ENCODE data around the gene GFRA1. TPM values are rescaled to one million over a fixed set of nuclear protein-coding genes. Genes with fewer than 3 reads are reported as not detected.

The GFRA1 gene
- total and polyA plus RNA-seq, 2 of the 4 experiments (the other 2 are of a cell fraction), result 9.1 to 9.3 TPM

GRCh38 chr10:116237970-116238369 lies 35.0 kb downstream of the GFRA1 start:
- Histone ChIP-seq H3K18ac (ENCODE audit: low read depth, low read length) (no peak overlapping the region), H4K20me1 (ENCODE audit: insufficient read depth, low read length) (no peaks in the 10 kb centered on the region), H4K8ac (ENCODE audit: low read depth in 2 of 2, low read length in 2 of 2) (no peak overlapping the region), H3K4me1 (ENCODE audit: control insufficient read depth, insufficient read depth, low read length) (no peaks in the 10 kb centered on the region), H4K5ac (ENCODE audit: low read depth, low read length) (no peak overlapping the region), H3K27me3 (ENCODE audit: control insufficient read depth, insufficient read depth, low read length) (no peaks in the 10 kb centered on the region), H2BK120ac (ENCODE audit: low read depth, low read length) (no peak overlapping the region), H3K36me3 (ENCODE audit: control insufficient read depth, insufficient read depth, low read length) (no peaks in the 10 kb centered on the region), H3K9me1 (ENCODE audit: insufficient read depth, low read length) (no peaks in the 10 kb centered on the region), H3K9ac (ENCODE audit: low read depth, low read length) (no peak overlapping the region), H2BK20ac (ENCODE audit: low read depth, low read length) (no peak overlapping the region), H3K27ac (ENCODE audit: insufficient read depth, low read length) (no peak overlapping the region), H2AFZ (replicated peaks; ENCODE audit: low read length, poor library complexity) (no peak overlapping the region), H2BK5ac (ENCODE audit: low read depth, low read length, poor library complexity, severe bottlenecking) (no peak overlapping the region), H3K9me3 (ENCODE audit: control insufficient read depth, insufficient read depth, low read length) (no peaks in the 10 kb centered on the region), H3K79me1 (ENCODE audit: low read depth in 1 of 2, low read length in 2 of 2) (no peaks in the 10 kb centered on the region), H2AK5ac (ENCODE audit: low read depth, low read length) (no peak overlapping the region), H3K23ac (ENCODE audit: low read depth, low read length) (no peak overlapping the region), H2AK9ac (replicated peaks; ENCODE audit: low read depth, low read length, poor library complexity) (no peak overlapping the region), H3K4me2 (ENCODE audit: low read depth, low read length) (no peak overlapping the region), H3K4me3 (ENCODE audit: insufficient read depth, low read depth, low read length) (no peak overlapping the region), H3K4ac (ENCODE audit: low read depth, low read length) (no peak overlapping the region), H3K14ac (replicated peaks; ENCODE audit: low read depth, low read length) (no peak overlapping the region), H3K56ac (ENCODE audit: extremely low read depth, insufficient read depth, low read length) (no peak overlapping the region), H2BK15ac (ENCODE audit: low read depth, low read length) (no peak overlapping the region), H4K91ac (ENCODE audit: insufficient read depth, low read depth, low read length) (no peak overlapping the region)
- ChIA-PET CTCF (interaction anchor here (0.6 kb wide), 1 partner anchor 548 kb away, joined by 3 read pairs; no protein-coding TSS in a partner anchor), POLR2A (ENCODE audit: unreplicated experiment) (interaction anchor here (0.6 kb wide), 1 partner anchor 291 kb away, joined by 8 read pairs; no protein-coding TSS in a partner anchor)
- in situ Hi-C loops (cut with MboI; ENCODE audit: low sequenced_read_pairs) (no loop called here), intact Hi-C loops (cut with micrococcal nuclease) (no loop called here), dilution Hi-C loops (cut with HindIII; ENCODE audit: low sequenced_read_pairs, unreplicated experiment) (no loop called here)
- 76% methylated on average over 7 of the region's 15 CpGs; no CpG with 5 or more reads in 1 of the 2 experiments for WGBS, 2 experiments (ENCODE audit: extremely low coverage in 2 of 2, insufficient read length in 1 of 2)
- no TSS peak for BruUV-seq (replicated peaks)
- no peak for DNase-seq
- TF ChIP-seq RAD21 (IDR thresholded peaks at IDR 0.05; ENCODE audit: low read length), result no peak
- TF ChIP-seq, protein P1, sequence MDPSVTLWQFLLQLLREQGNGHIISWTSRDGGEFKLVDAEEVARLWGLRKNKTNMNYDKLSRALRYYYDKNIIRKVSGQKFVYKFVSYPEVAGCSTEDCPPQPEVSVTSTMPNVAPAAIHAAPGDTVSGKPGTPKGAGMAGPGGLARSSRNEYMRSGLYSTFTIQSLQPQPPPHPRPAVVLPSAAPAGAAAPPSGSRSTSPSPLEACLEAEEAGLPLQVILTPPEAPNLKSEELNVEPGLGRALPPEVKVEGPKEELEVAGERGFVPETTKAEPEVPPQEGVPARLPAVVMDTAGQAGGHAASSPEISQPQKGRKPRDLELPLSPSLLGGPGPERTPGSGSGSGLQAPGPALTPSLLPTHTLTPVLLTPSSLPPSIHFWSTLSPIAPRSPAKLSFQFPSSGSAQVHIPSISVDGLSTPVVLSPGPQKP (IDR thresholded peaks at IDR 0.05; ENCODE audit: borderline replicate concordance, low read depth, low read length), result no peak
- TF ChIP-seq CEBPB (IDR thresholded peaks at IDR 0.05; ENCODE audit: low read depth, low read length), result no peak
- TF ChIP-seq MAZ (IDR thresholded peaks at IDR 0.05; ENCODE audit: borderline replicate concordance, low read depth, low read length), result no peak
- TF ChIP-seq RCOR1 (IDR thresholded peaks at IDR 0.05; ENCODE audit: insufficient replicate concordance, low read length), result no peak
- no peak for TF ChIP-seq SMC3 (IDR thresholded peaks at IDR 0.05; ENCODE audit: low read depth, low read length)
- no peak for TF ChIP-seq CHD1 (IDR thresholded peaks at IDR 0.05; ENCODE audit: low read depth, low read length)
- no peak for TF ChIP-seq BHLHE40 (IDR thresholded peaks at IDR 0.05; ENCODE audit: low read depth, low read length)
- TF ChIP-seq MAFK (IDR thresholded peaks at IDR 0.05; ENCODE audit: low read depth, low read length), result no peak
- TF ChIP-seq MXI1 (IDR thresholded peaks at IDR 0.05; ENCODE audit: borderline replicate concordance, low read depth, low read length), result no peak
- TF ChIP-seq POLR2A (IDR thresholded peaks at IDR 0.05; ENCODE audit: low read depth, low read length), result no peak
- TF ChIP-seq, protein P2, sequence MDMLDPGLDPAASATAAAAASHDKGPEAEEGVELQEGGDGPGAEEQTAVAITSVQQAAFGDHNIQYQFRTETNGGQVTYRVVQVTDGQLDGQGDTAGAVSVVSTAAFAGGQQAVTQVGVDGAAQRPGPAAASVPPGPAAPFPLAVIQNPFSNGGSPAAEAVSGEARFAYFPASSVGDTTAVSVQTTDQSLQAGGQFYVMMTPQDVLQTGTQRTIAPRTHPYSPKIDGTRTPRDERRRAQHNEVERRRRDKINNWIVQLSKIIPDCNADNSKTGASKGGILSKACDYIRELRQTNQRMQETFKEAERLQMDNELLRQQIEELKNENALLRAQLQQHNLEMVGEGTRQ (IDR thresholded peaks at IDR 0.05; ENCODE audit: low read depth, low read length), result no peak
- TF ChIP-seq FOS (IDR thresholded peaks at IDR 0.05; ENCODE audit: low read depth, low read length), result no peak
- no peak for TF ChIP-seq RFX5 (IDR thresholded peaks at IDR 0.05; ENCODE audit: low read depth, low read length)
- no peak for ATAC-seq (ENCODE audit: low read depth)
